VCaP (cell line): ENCODE measurements around the gene C1QTNF6.
"Not testable (repeated sequence)": the region's sequence is repeated elsewhere in the genome, so short reads cannot be mapped to it uniquely, and the experiment has no call there.

ENCODE experiments used
- H3K27ac ChIP-seq: fragments of 450-650 bp; 2 replicates; pipeline ENCODE4 v1.5.1; 2017
- TF ChIP-seq, protein P1 (sequence below): fragments of 450-650 bp; conservative IDR thresholded peaks from 2 replicates; pipeline ENCODE4 v1.5.1; 2017; ENCODE audit warnings: mild to moderate bottlenecking, moderate library complexity

Gene C1QTNF6

DNA sequence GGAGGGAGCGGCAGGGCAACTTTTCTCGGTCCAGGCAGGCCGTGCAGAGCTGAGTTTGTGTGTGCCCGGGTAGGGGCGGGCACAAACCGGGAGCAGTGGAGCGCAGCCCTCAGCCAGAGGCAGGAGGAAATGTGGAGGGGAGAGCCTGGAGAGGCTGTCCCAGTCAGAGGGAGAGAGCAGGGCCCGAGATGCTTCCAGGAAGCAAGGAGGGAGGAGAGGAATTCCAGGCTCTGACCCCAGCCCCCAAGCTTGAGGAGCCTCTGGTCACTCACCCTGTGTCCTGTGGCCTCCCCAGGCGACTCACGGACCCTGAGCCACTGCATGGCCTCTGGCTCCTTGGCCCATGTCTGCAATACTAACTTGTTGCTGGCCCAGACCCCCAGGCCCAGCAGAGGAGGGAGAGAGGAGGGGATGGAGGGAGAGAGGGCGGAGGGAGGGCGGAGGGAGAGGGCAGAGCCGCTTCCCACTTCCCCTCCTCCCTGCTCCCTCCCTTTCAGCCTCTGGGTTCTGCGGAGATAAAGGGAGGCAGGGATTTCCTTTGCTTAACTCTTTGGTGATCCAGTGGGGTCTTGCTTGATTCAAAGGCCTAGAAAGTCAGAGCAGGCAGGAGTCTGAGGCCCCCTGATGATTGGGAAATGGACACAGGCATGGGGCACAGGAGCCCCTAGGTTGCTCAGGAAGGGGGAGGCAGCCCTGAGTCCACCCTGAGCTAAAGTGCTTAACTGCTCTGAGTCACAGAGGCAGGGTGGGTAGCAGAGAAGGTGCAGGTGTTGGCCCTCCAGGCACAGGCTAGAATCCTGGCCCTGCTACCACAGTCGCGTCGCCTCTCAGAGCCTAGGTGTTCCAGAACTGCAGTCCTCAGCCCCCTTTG, at the start of gene C1QTNF6:
C1QTNF6 (minus strand) TSS at position 357 of the 871 bp plus-strand sequence; CDS start at position 323, 34 bp downstream.
- H3K27ac ChIP-seq: peak within 1 kb of the TSS; percentile 92
- TF ChIP-seq, protein P1, sequence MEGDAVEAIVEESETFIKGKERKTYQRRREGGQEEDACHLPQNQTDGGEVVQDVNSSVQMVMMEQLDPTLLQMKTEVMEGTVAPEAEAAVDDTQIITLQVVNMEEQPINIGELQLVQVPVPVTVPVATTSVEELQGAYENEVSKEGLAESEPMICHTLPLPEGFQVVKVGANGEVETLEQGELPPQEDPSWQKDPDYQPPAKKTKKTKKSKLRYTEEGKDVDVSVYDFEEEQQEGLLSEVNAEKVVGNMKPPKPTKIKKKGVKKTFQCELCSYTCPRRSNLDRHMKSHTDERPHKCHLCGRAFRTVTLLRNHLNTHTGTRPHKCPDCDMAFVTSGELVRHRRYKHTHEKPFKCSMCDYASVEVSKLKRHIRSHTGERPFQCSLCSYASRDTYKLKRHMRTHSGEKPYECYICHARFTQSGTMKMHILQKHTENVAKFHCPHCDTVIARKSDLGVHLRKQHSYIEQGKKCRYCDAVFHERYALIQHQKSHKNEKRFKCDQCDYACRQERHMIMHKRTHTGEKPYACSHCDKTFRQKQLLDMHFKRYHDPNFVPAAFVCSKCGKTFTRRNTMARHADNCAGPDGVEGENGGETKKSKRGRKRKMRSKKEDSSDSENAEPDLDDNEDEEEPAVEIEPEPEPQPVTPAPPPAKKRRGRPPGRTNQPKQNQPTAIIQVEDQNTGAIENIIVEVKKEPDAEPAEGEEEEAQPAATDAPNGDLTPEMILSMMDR: no peak

DNA sequence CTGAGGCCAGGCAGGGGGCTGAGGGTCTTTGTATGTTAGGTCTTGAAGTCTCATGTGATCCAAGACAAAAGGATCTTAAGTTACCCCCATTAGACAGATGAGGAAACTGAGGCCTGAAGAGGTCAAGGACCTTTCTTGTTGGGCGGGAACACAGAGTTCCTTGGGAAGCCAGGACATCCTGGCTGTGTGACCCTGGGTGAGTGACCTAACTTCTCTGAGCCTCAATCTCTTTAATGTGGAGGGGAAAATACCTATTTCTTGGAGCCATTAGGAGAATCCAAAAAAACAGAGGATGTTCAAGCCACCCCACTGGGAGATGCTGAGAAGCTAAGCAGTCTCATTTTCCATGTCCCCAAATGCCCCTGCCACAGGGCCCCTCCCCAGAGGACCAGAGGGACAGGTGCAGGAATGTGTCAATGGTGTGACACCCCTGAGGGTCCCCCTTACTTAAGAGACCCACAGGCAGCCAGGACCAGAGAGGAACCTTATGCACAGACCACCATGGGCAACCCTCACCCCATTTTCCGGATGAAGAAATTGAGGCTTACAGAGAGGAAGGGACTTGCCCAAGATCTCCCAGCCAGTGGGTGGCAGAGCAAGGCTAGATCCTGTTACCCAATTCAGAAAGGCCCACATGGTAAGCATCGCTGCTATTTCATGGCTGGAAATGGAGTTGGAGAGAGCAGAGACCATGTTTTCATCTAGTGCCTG, 48.0 kb upstream of the C1QTNF6 start:
- TF ChIP-seq, protein P1: no peak
- no peak overlapping the region for H3K27ac ChIP-seq

- TF ChIP-seq, protein P1: no peak
- H3K27ac ChIP-seq: no peak overlapping the region
These were observed 47.0 kb upstream of the C1QTNF6 start for GRCh38 chr22:37234736-37235711.

DNA sequence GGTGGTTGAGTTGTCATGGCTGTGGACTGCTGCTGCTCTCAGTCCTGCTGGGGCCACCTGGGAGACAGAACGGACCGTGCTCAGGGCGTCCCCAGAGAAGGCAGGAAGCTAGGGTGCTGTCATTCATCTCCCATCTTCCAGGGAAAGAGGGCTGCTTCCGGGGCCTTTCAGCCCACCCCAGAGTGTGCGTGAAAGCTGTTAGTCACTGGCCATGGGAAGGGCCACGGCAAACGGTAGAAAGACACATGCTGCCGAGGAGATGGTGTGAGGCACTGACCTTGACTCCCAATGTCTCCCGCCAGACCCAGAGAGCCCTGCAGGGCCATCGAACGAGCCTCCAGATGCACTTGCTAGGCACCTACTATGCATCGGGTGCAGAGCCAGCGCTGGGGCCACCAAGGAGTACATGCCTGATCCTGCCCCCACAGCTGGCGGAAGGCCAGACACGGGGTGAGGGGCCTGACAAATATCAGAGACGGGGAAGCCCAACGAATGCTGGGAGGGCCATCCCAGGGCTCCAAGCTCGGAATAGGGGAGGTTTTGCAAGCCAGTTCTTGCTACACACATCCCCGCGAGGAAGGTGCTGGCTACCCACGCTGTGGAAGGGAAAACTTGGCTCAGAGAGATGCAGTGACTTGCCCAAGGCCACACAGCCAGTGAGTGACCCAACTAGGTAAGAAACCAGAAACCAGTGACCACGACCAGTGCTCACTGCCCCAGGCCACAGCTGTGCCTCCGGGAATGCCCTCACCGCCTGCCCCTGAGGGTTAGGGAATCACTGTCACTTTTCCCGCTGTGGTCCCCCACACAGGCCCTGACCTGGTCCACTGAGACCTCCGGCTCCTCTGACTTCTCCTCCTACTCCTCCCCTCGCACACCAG, 45.9 kb upstream of the C1QTNF6 start:
- TF ChIP-seq, protein P1: no peak
- H3K27ac ChIP-seq: no peak overlapping the region

DNA sequence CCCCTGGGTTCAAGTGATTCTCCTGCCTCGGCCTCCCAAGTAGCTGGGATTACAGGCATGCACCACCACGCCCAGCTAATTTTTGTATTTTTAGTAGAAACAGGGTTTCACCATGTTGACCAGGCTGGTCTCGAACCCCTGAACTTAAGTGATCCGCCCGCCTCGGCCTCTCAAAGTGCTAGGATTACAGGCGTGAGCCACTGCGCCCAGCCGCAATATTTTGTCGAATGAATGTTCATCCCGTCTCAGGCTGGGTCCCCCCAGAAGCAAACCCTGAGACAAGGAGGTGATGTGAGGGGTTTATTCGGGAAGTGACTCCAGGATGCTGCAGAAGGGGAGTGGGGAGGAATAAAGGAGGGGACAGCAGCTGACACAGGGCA, 45.3 kb upstream of the C1QTNF6 start:
- not testable (repeated sequence) for H3K27ac ChIP-seq

GRCh38 chr22:37232140-37232998, 44.3 kb upstream of the C1QTNF6 start:
- TF ChIP-seq, protein P1: no peak
- H3K27ac ChIP-seq: no peak overlapping the region
